ENCODE results near the gene COL27A1. TPM values are rescaled to one million over a fixed set of nuclear protein-coding genes. Genes with fewer than 3 reads are reported as not detected.

Gene COL27A1
- total RNA-seq, 1 donor from 2014 or later, result 9.3 TPM

GRCh38 chr9:114351932-114352331, 196.6 kb downstream of the COL27A1 start:
- intact Hi-C loops (cut with DNase I), result no loop called here
- no peak for TF ChIP-seq CTCF (IDR thresholded peaks at IDR 0.05)
- Histone ChIP-seq H3K27me3 (no peaks in the 10 kb centered on the region), H3K9me3 (no peaks in the 10 kb centered on the region), H3K36me3 (peaks cover 78 to 86% of the 10 kb centered on the region in 2 donors), H3K27ac (no peak overlapping the region), H3K4me1 (peaks cover 0 to 21% of the 10 kb centered on the region in 2 donors), H3K4me3 (no peak overlapping the region)
- DNase-seq (ENCODE audit: low spot score in 2 of 2), result no peak

DNA sequence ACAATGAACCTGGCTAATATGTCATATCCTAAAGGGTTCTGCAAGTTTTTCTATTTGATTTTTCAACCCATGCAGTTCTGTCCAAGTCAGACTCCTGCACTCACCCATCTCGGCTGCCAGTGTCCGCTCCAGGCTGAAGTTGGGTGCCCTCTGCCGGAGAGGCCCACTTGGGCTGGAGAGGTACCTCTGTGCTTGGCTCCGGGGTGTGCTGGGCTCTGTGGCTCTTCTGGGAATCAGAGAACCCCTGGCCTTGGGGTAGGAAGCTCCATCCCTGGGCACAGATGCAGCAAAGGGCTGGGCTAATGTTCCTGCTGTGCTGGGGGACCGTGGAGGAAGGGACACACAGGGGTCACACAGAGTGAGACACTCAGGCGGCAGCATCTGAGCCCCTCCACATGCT, 200.5 kb downstream of the COL27A1 start:
- no peak for TF ChIP-seq CTCF (IDR thresholded peaks at IDR 0.05)
- peaks cover 0 to 1% of the 10 kb centered on the region in 2 donors for H3K4me1 ChIP-seq
- H3K36me3 ChIP-seq, result peaks cover 87 to 91% of the 10 kb centered on the region in 2 donors
- no peak overlapping the region for H3K27ac ChIP-seq
- H3K9me3 ChIP-seq, result no peaks in the 10 kb centered on the region
- no peak for DNase-seq (ENCODE audit: low spot score in 2 of 2)
- H3K27me3 ChIP-seq, result no peaks in the 10 kb centered on the region
- intact Hi-C loops (cut with DNase I), result no loop called here
- H3K4me3 ChIP-seq, result no peak overlapping the region

DNA sequence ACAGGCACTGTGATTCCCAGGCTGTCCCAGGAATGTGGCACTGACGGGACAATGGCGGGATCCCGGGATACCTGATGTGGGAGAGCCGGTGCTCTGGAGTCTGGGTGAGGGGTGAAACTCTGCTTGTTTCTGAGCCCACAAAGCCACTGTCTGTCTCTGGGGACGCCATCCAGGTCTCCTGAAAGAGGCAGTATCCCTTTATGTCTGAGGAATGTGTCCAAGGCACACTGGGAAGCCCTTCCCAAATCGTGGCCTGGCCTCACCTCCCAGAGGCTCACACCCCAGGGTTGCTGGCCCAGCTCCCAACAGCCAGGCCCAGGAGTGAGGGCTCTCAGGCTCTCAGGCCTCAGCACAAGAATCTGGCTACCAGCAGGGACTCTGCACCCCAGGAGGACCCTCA, 201.5 kb downstream of the COL27A1 start:
- peaks cover 87 to 91% of the 10 kb centered on the region in 2 donors for H3K36me3 ChIP-seq
- intact Hi-C loops (cut with DNase I), result no loop called here

DNA sequence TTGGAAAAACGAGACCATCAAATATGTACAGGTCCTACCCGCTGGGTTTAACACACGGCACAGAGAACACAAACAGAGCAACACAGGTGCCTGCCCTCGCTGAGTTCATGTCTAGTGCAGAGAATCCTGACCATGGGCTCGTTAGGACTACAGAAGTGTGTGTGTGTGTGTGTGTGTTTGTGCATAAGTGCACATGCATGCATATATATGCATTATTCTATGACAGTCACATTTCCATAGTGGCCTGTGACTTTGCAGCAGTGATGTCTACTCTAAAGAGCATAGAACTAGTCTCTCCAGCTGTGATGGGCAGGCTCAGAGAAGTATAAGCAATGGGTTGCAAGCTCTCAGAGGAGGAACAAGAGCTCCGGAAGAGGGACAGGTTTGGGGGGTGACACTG, 202.0 kb downstream of the COL27A1 start:
- no peak overlapping the region for H3K4me3 ChIP-seq
- intact Hi-C loops (cut with DNase I), result no loop called here
- H3K27ac ChIP-seq, result no peak overlapping the region
- no peak for TF ChIP-seq CTCF (IDR thresholded peaks at IDR 0.05)
- H3K27me3 ChIP-seq, result no peaks in the 10 kb centered on the region
- H3K36me3 ChIP-seq, result peaks cover 89 to 92% of the 10 kb centered on the region in 2 donors
- no peaks in the 10 kb centered on the region for H3K4me1 ChIP-seq
- no peaks in the 10 kb centered on the region for H3K9me3 ChIP-seq
- no peak for DNase-seq (ENCODE audit: low spot score in 2 of 2)

More for the DNA sequence above, 201.5 kb downstream of the COL27A1 start:
- no peak for TF ChIP-seq CTCF (IDR thresholded peaks at IDR 0.05)
- no peak for DNase-seq (ENCODE audit: low spot score in 2 of 2)
- H3K4me1 ChIP-seq, result no peaks in the 10 kb centered on the region
- no peaks in the 10 kb centered on the region for H3K27me3 ChIP-seq
- no peaks in the 10 kb centered on the region for H3K9me3 ChIP-seq
- no peak overlapping the region for H3K27ac ChIP-seq
- no peak overlapping the region for H3K4me3 ChIP-seq

DNA sequence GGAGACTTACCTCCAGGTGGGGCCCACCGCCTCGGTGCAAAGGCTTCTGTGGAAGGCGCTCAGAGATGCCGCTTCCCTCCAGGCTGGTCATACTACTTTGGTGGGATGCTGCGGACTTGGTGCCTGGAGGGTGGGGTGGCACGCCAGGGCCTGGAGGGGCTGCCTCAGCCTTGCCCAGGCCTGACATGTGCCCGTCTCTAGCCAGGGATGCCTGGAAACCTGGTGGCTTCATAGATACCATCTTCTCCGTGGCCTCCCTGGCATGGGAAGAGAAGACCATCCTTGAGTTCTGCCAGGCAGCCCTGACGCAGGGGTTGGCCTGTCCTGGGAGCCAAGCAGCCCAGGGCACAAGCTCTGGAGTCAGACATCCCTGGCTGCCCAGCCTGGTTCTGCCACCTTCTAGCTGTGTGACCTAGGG, 202.6 kb downstream of the COL27A1 start:
- intact Hi-C loops (cut with DNase I), result no loop called here
- H3K9me3 ChIP-seq, result no peaks in the 10 kb centered on the region
- no peak overlapping the region for H3K27ac ChIP-seq
- TF ChIP-seq CTCF (IDR thresholded peaks at IDR 0.05), result no peak
- H3K36me3 ChIP-seq, result peaks cover 90 to 98% of the 10 kb centered on the region in 2 donors
- H3K4me3 ChIP-seq, result no peak overlapping the region
- no peaks in the 10 kb centered on the region for H3K27me3 ChIP-seq
- no peaks in the 10 kb centered on the region for H3K4me1 ChIP-seq
- no peak for DNase-seq (ENCODE audit: low spot score in 2 of 2)

DNA sequence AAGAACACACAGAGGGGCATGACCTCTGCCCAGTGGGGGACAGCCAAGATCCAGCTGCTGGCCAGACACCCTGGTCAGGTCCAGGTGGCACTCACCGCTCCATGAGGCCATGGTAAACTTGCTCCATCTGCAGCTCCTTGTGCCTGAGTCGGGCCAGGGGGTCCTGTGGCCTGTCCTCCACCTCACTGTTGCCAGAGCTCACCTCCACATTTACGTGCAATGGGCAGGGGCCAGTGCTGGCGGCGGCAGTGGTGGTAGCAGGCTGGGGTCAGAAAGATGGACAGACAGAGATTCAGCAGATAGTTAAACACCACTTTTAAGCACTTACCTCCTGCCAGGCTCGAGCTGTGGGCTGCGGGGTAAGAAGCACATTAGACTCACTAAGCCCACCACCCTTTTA, 204.5 kb downstream of the COL27A1 start:
- intact Hi-C loops (cut with DNase I), result no loop called here
- peaks cover 95 to 98% of the 10 kb centered on the region in 2 donors for H3K36me3 ChIP-seq

More for the DNA sequence above, 204.5 kb downstream of the COL27A1 start:
- TF ChIP-seq CTCF (IDR thresholded peaks at IDR 0.05), result no peak
- Histone ChIP-seq H3K27me3 (no peaks in the 10 kb centered on the region), H3K4me1 (no peaks in the 10 kb centered on the region), H3K27ac (no peak overlapping the region), H3K9me3 (no peaks in the 10 kb centered on the region), H3K4me3 (no peak overlapping the region)
- DNase-seq (ENCODE audit: low spot score in 2 of 2), result no peak
